Measurements from ENCODE around the gene BNC2.

DNA sequence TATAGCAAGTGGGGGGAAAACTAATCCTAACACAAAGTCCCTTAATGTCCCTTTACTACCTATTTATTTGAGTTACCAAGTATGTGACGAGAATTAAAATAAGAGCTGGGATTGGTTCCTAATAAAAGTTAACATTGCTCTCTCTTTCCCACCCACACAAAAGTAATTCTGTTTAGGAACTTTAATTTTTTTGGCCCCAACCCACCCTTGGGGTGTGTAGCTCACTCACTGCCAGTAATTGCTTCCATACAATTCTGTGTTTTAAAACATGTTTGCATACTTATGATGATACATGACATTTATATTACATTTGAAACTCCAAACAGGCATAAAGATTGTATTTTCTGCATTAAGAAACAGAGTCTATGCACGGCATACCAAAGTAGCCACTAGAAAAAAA lies 106.5 kb downstream of the BNC2 start:
- TF ChIP-seq, protein P1, sequence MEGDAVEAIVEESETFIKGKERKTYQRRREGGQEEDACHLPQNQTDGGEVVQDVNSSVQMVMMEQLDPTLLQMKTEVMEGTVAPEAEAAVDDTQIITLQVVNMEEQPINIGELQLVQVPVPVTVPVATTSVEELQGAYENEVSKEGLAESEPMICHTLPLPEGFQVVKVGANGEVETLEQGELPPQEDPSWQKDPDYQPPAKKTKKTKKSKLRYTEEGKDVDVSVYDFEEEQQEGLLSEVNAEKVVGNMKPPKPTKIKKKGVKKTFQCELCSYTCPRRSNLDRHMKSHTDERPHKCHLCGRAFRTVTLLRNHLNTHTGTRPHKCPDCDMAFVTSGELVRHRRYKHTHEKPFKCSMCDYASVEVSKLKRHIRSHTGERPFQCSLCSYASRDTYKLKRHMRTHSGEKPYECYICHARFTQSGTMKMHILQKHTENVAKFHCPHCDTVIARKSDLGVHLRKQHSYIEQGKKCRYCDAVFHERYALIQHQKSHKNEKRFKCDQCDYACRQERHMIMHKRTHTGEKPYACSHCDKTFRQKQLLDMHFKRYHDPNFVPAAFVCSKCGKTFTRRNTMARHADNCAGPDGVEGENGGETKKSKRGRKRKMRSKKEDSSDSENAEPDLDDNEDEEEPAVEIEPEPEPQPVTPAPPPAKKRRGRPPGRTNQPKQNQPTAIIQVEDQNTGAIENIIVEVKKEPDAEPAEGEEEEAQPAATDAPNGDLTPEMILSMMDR (IDR thresholded peaks at IDR 0.05), result no peak
- no peak for TF ChIP-seq POLR2A (IDR thresholded peaks at IDR 0.05)
